NOMO-1 treated with DMSO at 0.1 percent for 48 hours (cell line): ENCODE measurements around the gene AUTS2.

Source experiments
- DNase-seq: peaks from one replicate; lab custom pipeline; 2025; ENCODE audit not compliant: unreplicated experiment; lab: John Stamatoyannopoulos, UW

AUTS2 gene

DNA sequence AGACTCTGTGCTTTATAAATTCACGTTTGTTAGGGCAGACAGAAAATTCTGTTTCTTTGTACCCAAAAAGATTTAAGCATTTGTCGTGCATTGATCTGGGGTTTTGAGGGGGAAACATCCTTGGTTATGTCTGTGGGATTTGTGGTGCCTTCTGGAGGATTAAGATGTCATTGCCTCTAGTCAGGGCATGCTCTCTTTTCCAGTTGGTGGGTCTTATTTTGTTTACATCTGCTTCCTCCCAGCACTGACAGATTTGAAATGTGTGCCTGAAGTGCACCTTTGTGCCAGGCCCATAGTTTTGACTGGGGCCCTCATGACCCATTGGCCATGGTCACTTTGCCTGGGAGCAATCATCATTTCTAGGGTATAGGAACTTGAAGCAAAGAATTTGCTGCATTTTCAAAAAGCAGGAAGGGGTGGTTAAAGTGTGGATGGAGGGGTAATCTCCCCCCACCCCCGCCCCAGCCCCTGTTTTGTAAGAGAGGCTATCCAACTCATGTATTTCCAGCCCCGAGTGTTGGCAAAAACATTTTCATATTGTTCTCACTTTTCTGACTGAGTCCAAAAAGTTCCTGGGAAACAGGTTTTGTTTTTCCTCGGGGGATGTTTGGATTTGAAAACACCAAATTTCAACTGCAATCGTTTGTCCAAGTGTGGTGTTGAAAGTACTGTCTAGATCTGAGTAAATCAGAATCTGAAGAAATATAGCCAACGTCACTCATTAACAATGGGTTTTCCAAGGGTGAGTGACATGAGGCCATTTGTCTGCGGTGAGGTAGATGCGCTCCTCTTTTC lies 1145.5 kb downstream of the AUTS2 start:
- no peak for DNase-seq

DNA sequence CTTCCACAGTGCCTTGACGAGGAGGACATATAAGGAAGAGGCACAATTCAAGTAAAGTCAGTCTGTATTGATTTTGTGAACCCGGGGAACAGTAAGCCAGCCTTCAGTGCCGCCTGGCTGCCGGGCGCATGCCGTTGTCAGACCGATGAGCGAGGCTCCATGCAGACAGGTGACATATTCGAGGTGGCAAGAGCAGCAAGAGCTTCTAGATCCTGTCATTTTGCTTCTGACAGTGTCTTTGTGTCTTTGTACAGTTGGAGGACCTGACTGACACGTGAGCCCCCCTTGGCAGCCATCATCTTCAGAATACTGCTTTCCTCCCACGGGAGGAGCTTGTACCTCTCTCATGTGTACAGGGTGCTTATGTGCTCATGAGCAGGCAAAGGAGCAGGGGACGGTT lies 1146.2 kb downstream of the AUTS2 start:
- DNase-seq: no peak

GRCh38 chr7:70749831-70750230 lies 1151.6 kb downstream of the AUTS2 start:
- no peak for DNase-seq

- no peak for DNase-seq
Observed at GRCh38 chr7:70751895-70752294, 1153.6 kb downstream of the AUTS2 start.

- DNase-seq: no peak
Observed at GRCh38 chr7:70752794-70753241, 1154.5 kb downstream of the AUTS2 start.

- DNase-seq: no peak
Observed at GRCh38 chr7:70756789-70757188, 1158.5 kb downstream of the AUTS2 start.

DNA sequence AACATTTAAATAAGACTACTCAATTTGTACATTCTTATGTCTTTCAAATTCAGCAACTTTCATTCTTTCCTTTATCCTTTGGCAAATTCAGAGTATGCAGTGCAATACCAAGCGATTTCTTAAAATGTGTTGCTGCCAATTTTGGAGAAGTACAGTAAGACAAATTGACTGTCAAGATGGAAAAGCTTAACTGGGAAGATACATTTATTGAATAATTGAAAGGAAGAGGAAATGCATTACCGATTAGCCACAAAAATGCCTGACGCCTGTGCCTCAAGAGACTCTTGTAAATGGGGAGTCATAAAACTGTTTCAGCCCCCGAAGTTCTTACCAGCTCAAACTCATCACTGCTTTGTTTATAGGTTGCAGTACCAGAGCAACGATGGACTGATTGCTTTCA lies 1160.4 kb downstream of the AUTS2 start:
- DNase-seq: no peak

- no peak for DNase-seq
Observed at GRCh38 chr7:70759674-70760073, 1161.4 kb downstream of the AUTS2 start.

DNA sequence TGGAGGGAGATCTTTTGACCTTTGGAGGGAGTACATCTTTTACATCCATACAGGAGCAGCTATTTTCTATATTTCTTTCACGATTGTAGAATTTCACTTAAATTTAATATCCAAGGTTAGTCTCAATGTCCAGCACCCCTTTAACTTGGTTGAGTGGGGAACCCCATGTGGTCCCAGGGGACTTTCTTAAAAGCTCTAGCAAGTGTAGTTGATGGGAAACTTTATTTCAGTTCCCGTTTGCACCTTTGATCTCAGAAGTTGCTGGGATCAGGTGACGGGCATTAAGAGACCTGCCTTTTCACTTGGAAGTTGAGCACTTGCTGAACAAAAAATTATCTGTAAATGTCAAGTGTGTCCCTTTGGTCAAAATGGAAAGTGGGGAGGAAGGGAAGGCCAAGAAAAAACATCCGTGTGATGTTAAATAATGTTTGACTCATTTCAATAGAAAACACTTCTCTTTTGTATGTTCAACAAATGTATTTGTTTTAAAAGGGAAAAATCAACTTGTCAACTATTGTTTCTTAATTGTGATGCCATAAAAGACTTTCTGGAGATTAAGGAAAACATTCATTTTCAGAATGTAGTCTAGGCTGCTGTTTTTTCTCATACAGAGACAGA lies 1163.5 kb downstream of the AUTS2 start:
- no peak for DNase-seq

- no peak for DNase-seq
Observed at GRCh38 chr7:70762696-70763095, 1164.4 kb downstream of the AUTS2 start.

- no peak for DNase-seq
Observed at GRCh38 chr7:70763961-70764691, 1165.9 kb downstream of the AUTS2 start.

DNA sequence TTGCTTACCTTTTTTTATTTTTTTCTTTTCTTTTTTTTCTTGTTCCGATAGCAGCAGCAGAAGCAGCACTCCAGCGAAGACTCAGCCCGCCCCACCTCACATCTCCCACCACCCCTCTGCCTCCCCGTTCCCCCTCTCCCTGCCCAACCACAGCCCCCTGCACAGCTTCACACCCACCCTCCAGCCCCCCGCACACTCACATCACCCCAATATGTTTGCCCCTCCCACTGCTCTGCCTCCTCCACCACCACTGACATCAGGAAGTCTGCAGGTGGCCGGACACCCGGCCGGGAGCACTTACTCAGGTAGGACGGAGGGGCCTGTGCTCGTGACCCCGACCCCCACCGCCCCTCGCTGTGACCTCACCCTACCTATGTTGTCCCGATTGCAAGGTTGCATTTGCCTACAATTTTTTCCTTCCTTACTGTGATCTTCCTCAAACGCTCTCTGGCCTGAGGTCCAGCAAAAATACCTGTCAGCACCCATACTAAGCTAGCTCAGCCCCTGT lies 1166.5 kb downstream of the AUTS2 start:
- DNase-seq: no peak

DNA sequence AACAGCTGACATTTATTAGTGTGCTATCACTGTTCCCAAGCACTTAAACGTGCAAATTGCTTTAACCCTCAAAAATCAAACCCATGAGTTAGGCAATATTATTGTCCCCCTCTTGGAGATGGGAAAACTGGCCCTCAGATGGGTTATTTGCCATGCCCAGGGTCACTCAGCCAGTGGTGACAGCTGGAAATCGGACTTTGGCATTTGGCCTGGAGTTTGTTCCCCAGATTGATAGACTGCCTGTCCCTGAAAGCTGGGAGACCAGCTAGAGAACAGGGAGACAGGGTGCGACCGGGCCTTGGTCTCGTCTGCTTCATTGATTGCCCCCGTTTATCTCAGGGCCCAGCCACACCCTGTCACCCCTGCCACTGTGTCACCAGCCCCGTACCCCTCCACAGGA lies 1167.4 kb downstream of the AUTS2 start:
- DNase-seq: no peak

GRCh38 chr7:70766109-70766508 lies 1167.8 kb downstream of the AUTS2 start:
- DNase-seq: no peak

- no peak for DNase-seq
Observed at GRCh38 chr7:70766694-70767093, 1168.4 kb downstream of the AUTS2 start.

- no peak for DNase-seq
Observed at GRCh38 chr7:70770154-70770553, 1171.9 kb downstream of the AUTS2 start.

DNA sequence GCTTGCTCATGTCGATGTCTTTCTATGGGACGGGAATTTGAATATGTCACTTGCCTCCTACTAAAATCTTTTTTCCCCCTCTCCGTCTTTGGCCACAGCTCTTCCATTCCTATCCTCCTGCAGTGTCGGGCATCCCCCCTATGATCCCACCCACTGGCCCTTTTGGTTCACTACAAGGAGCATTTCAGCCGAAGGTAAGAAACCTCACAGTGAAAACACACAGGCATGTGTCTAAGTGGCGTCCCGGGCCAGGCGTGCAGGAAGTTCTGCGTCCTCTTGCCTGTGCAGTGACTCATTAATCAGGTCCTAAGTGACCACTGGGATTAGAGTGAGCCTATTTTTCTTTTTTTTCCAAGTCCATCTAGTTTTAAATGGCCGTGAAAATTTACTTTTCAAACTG lies 1173.2 kb downstream of the AUTS2 start:
- no peak for DNase-seq

GRCh38 chr7:70772891-70773290 lies 1174.6 kb downstream of the AUTS2 start:
- DNase-seq: no peak

DNA sequence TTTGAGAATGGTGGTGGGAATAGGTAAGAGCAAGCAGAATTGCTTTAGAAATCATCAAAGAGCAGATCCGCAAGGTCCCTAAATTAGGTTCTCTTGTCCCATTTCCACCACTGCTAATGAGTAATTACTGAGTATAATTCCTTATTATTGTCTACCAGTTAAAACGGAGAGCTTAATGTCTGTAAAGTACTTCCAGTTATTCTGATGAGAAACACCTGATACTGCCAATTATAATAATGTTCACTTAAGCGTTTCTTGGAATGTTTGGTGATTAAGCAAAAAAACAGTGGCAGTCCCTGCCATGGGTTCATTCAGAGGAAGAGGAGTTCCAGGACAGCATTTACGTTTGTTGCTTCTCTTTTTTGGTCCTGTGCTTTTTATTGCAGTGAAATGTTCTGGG lies 1175.1 kb downstream of the AUTS2 start:
- no peak for DNase-seq

- DNase-seq: no peak
Observed at GRCh38 chr7:70774950-70775527, 1176.8 kb downstream of the AUTS2 start.

- no peak for DNase-seq
Observed at GRCh38 chr7:70775570-70776156, 1177.4 kb downstream of the AUTS2 start.
